HG03064 (cell line): ENCODE measurements around the gene AOPEP.

Experiments used
- ATAC-seq: cut with Tn5 transposase; IDR thresholded peaks from one replicate; pipeline ENCODE4 v1.9.1; 2021; ENCODE audit warnings: low read depth; ENCODE audit not compliant: unreplicated experiment

AOPEP gene

GRCh38 chr9:94713436-94714215 is 12.9 kb upstream of the AOPEP start:
- no peak for ATAC-seq

GRCh38 chr9:94714494-94714893 is 12.0 kb upstream of the AOPEP start:
- no peak for ATAC-seq

- no peak for ATAC-seq
Observed at GRCh38 chr9:94717761-94718160, 8.7 kb upstream of the AOPEP start.

- no peak for ATAC-seq
Observed at GRCh38 chr9:94718936-94719335, 7.6 kb upstream of the AOPEP start.

GRCh38 chr9:94719878-94720277 is 6.6 kb upstream of the AOPEP start:
- no peak for ATAC-seq

GRCh38 chr9:94720846-94721549 is 5.5 kb upstream of the AOPEP start:
- no peak for ATAC-seq

GRCh38 chr9:94721754-94722153 is 4.7 kb upstream of the AOPEP start:
- no peak for ATAC-seq

- ATAC-seq, result no peak
Observed at GRCh38 chr9:94725293-94725692, 1.2 kb upstream of the AOPEP start.

GRCh38 chr9:94728719-94729118 is 2.2 kb downstream of the AOPEP start:
- no peak for ATAC-seq

- no peak for ATAC-seq
Observed at GRCh38 chr9:94729199-94729598, 2.7 kb downstream of the AOPEP start.

GRCh38 chr9:94734054-94734754 is 7.7 kb downstream of the AOPEP start:
- ATAC-seq, result no peak

- no peak for ATAC-seq
Observed at GRCh38 chr9:94736759-94737158, 10.3 kb downstream of the AOPEP start.

- ATAC-seq, result no peak
Observed at GRCh38 chr9:94740145-94740840, 13.8 kb downstream of the AOPEP start.

GRCh38 chr9:94741866-94742265 is 15.4 kb downstream of the AOPEP start:
- ATAC-seq, result no peak

GRCh38 chr9:94743035-94743954 is 16.8 kb downstream of the AOPEP start:
- no peak for ATAC-seq

- ATAC-seq, result no peak
Observed at GRCh38 chr9:94745806-94746540, 19.5 kb downstream of the AOPEP start.

GRCh38 chr9:94746541-94747370 is 20.3 kb downstream of the AOPEP start:
- no peak for ATAC-seq

- ATAC-seq, result no peak
Observed at GRCh38 chr9:94754976-94755475, 28.5 kb downstream of the AOPEP start.
